Vagina (tissue), 2 donors: ENCODE results near the gene MS4A14.

Source experiments
- CTCF ChIP-seq, 3 experiments: fragments of 450-650 bp in 2 of 3; fragments of 200-600 bp in 1 of 3; sonication (generic) in 1 of 3; IDR thresholded peaks; one replicate each; pipeline ENCODE4 v1.5.1; 2017 to 2019; ENCODE audit warnings: antibody characterized with exemption in 3 of 3, mild to moderate bottlenecking in 2 of 3, moderate library complexity in 2 of 3
- POLR2A ChIP-seq, 2 donors: fragments of 450-650 bp; IDR thresholded peaks; one replicate each; pipeline ENCODE4 v1.6.1; 2017; ENCODE audit warnings: antibody characterized with exemption in 2 of 2, mild to moderate bottlenecking in 2 of 2, moderate library complexity in 2 of 2

- TF ChIP-seq CTCF (IDR thresholded peaks at IDR 0.05) (peak; percentile 5 to 46 (median 40)), POLR2A (IDR thresholded peaks at IDR 0.05) (no peak)
These were observed 32.5 kb upstream of the MS4A14 start for GRCh38 chr11:60363542-60364470.
